OCI-M2 (cell line): ENCODE results near the gene TNNT3.
"Not testable (repeated sequence)": the region's sequence is repeated elsewhere in the genome, so short reads cannot be mapped to it uniquely, and the experiment has no call there.

ENCODE experiments used
- DNase-seq: peaks from one replicate; lab custom pipeline; 2025; ENCODE audit not compliant: unreplicated experiment; lab: John Stamatoyannopoulos, UW

Gene TNNT3

GRCh38 chr11:1933416-1934334 is 14.2 kb downstream of the TNNT3 start:
- no peak for DNase-seq

GRCh38 chr11:1934335-1935155 is 15.0 kb downstream of the TNNT3 start:
- no peak for DNase-seq

- DNase-seq: no peak
Measured at GRCh38 chr11:1935156-1936071, 15.9 kb downstream of the TNNT3 start.

- no peak for DNase-seq
Measured at GRCh38 chr11:1936072-1936780, 16.7 kb downstream of the TNNT3 start.

GRCh38 chr11:1936781-1937615 is 17.5 kb downstream of the TNNT3 start:
- no peak for DNase-seq

- DNase-seq: no peak
Measured at GRCh38 chr11:1937616-1938342, 18.3 kb downstream of the TNNT3 start.

- DNase-seq: no peak
Measured at GRCh38 chr11:1938343-1939005, 19.0 kb downstream of the TNNT3 start.

- no peak for DNase-seq
Measured at GRCh38 chr11:1939006-1939625, 19.6 kb downstream of the TNNT3 start.

- DNase-seq: not testable (repeated sequence)
Measured at GRCh38 chr11:1939788-1940187, 20.3 kb downstream of the TNNT3 start.

GRCh38 chr11:1942558-1943260 is 23.2 kb downstream of the TNNT3 start:
- no peak for DNase-seq

GRCh38 chr11:1943576-1943975 is 24.1 kb downstream of the TNNT3 start:
- no peak for DNase-seq

GRCh38 chr11:1943977-1944376 is 24.5 kb downstream of the TNNT3 start:
- no peak for DNase-seq

GRCh38 chr11:1946812-1947484 is 27.4 kb downstream of the TNNT3 start, which contains the start of gene MRPL23:
TSS of gene MRPL23 (plus strand) at chr11:1947332. CDS start at chr11:1947363, 31 bp downstream.
- no peak for DNase-seq

GRCh38 chr11:1947592-1948237 is 28.2 kb downstream of the TNNT3 start:
- DNase-seq: no peak

- no peak for DNase-seq
Measured at GRCh38 chr11:1948389-1948788, 28.9 kb downstream of the TNNT3 start.

- no peak for DNase-seq
Measured at GRCh38 chr11:1949302-1949701, 29.8 kb downstream of the TNNT3 start.
